Astrocyte of the cerebellum (primary cell): Measurements from ENCODE around the gene ZBTB20.

Experiments used
- DNase-seq: peaks from one replicate; pipeline ENCODE4 v3.0.0-alpha.2; 2011; ENCODE audit warnings: low read depth
- H3K4me3 ChIP-seq: 2 replicates; pipeline ENCODE4 v1.5.1; 2011; ENCODE audit warnings: mild to moderate bottlenecking, low read depth, low read length, moderate library complexity
- in situ Hi-C: cut with HindIII; loops from 2 replicates; pipeline ENCODE4 v1.10.0; 2017; ENCODE audit warnings: low sequenced_read_pairs
- TF ChIP-seq, protein P1 (sequence below): IDR thresholded peaks from 2 replicates; pipeline ENCODE4 v1.5.1; 2012; ENCODE audit warnings: low read length, low read depth, moderate library complexity, mild to moderate bottlenecking; ENCODE audit errors: missing control alignments

The ZBTB20 gene

GRCh38 chr3:114290911-114291901 lies 855.9 kb downstream of the ZBTB20 start:
- DNase-seq: no peak
- in situ Hi-C loops: no loop called here
- TF ChIP-seq, protein P1, sequence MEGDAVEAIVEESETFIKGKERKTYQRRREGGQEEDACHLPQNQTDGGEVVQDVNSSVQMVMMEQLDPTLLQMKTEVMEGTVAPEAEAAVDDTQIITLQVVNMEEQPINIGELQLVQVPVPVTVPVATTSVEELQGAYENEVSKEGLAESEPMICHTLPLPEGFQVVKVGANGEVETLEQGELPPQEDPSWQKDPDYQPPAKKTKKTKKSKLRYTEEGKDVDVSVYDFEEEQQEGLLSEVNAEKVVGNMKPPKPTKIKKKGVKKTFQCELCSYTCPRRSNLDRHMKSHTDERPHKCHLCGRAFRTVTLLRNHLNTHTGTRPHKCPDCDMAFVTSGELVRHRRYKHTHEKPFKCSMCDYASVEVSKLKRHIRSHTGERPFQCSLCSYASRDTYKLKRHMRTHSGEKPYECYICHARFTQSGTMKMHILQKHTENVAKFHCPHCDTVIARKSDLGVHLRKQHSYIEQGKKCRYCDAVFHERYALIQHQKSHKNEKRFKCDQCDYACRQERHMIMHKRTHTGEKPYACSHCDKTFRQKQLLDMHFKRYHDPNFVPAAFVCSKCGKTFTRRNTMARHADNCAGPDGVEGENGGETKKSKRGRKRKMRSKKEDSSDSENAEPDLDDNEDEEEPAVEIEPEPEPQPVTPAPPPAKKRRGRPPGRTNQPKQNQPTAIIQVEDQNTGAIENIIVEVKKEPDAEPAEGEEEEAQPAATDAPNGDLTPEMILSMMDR: peak; percentile 57
- H3K4me3 ChIP-seq: no peak overlapping the region

DNA sequence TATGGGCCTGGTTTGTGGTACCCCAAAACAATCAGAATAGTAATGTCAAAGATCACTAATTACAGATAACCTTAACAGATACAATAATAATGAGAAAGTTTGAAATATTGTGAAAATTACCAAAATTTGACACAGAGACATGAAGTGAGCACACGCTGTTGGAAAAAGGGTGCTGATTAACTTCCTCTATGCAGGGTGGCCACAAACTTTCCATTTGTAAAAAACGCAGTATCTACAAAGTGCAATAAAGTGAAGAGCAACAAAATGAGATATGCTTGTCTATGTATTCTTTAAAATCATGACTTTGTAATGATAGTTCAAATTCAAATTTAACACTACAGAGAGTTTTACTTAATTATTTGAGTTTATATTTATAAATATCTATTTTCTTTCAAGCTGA lies 860.8 kb downstream of the ZBTB20 start:
- DNase-seq: no peak
- TF ChIP-seq, protein P1: no peak

DNA sequence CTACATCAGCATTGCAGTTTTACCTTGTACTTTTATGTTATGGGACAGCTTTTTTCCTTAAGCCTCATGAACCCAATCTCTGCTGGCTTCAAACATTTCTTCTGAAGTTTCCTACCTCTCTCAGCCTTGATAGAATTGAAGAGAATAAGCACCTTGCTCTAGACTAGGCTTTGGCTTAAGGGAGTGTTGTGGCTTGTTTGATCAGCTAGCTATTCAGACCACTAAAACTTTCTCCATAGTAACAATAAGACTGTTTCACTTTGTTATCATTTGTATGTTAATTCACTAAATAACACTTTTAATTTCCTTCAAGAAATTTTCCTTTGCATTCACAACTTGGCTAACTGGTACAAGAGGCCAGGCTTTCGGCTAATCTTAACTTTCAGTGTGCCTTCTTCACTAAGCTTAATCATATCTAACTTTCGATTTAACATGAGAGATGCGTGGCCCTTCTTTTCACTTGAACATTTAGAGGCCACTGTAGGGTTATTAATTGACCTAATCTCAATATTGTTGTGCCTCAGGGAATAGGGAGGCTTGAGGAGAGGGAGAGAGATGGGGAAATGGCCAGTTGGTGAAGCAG lies 861.3 kb downstream of the ZBTB20 start:
- TF ChIP-seq, protein P1: no peak
- in situ Hi-C loops: no loop called here
- H3K4me3 ChIP-seq: no peak overlapping the region
- no peak for DNase-seq

More for the DNA sequence above, 860.8 kb downstream of the ZBTB20 start:
- in situ Hi-C loops: no loop called here
- no peak overlapping the region for H3K4me3 ChIP-seq

DNA sequence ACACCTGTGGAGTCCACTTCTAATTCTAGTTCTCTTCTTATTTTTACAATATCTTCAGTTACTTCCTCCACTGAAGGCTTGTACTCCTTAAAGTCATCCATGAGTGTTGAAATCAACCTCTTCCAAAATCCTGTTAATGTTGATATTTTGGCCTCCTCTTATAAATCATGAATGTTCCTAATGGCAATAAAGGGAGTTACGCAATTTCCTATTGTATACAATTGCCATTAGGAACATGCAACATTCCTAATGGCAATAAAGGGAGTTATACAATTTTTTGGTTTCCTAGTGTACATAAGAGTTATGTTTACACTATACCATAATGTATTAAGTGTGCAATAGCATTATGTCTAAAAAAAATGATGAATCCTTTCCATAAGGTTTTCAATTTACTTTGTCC lies 862.4 kb downstream of the ZBTB20 start:
- TF ChIP-seq, protein P1: no peak
- H3K4me3 ChIP-seq: no peak overlapping the region
- in situ Hi-C loops: no loop called here
- DNase-seq: no peak
